NCI-H524 treated with DMSO at 0.1 percent for 48 hours (cell line): ENCODE measurements around the gene CXXC1.
"Not testable (repeated sequence)": the region's sequence is repeated elsewhere in the genome, so short reads cannot be mapped to it uniquely, and the experiment has no call there.

Experiments used
- DNase-seq: peaks from one replicate; lab custom pipeline; 2025; lab: John Stamatoyannopoulos, UW

CXXC1 gene

GRCh38 chr18:50274044-50274442 lies 13.4 kb downstream of the CXXC1 start:
- no peak for DNase-seq

- DNase-seq, result no peak
These were observed 14.1 kb downstream of the CXXC1 start for GRCh38 chr18:50273203-50274043.

GRCh38 chr18:50272568-50272967 lies 14.9 kb downstream of the CXXC1 start:
- DNase-seq, result no peak

GRCh38 chr18:50268022-50268747 lies 19.3 kb downstream of the CXXC1 start:
- DNase-seq, result no peak

GRCh38 chr18:50266248-50266704 lies 21.2 kb downstream of the CXXC1 start, which contains the start of gene CFAP53:
CFAP53 (minus strand) TSS chr18:50266495; CDS start chr18:50266404, 91 bp downstream.
- DNase-seq, result peak; percentile 22

GRCh38 chr18:50262977-50263376 lies 24.5 kb downstream of the CXXC1 start:
- no peak for DNase-seq

GRCh38 chr18:50250935-50251334 lies 36.6 kb downstream of the CXXC1 start:
- no peak for DNase-seq

GRCh38 chr18:50249576-50249975 lies 37.9 kb downstream of the CXXC1 start:
- no peak for DNase-seq

- DNase-seq, result no peak
These were observed 39.9 kb downstream of the CXXC1 start for GRCh38 chr18:50247561-50247960.

GRCh38 chr18:50241768-50242167 lies 45.7 kb downstream of the CXXC1 start:
- DNase-seq, result not testable (repeated sequence)

- DNase-seq, result no peak
These were observed 47.4 kb downstream of the CXXC1 start for GRCh38 chr18:50240080-50240563.

- no peak for DNase-seq
These were observed 55.1 kb downstream of the CXXC1 start for GRCh38 chr18:50232419-50232818.
